ENCODE results near the gene SPATA2.
"Not testable (repeated sequence)": the region's sequence is repeated elsewhere in the genome, so short reads cannot be mapped to it uniquely, and the experiment has no call there.

SPATA2 gene

GRCh38 chr20:49915380-49916145 lies at the start of gene SPATA2:
TSS of gene SPATA2 (minus strand) at chr20:49915529. CDS start at chr20:49908490, 7,039 bp downstream.
- peak; percentile 95 for DNase-seq

DNA sequence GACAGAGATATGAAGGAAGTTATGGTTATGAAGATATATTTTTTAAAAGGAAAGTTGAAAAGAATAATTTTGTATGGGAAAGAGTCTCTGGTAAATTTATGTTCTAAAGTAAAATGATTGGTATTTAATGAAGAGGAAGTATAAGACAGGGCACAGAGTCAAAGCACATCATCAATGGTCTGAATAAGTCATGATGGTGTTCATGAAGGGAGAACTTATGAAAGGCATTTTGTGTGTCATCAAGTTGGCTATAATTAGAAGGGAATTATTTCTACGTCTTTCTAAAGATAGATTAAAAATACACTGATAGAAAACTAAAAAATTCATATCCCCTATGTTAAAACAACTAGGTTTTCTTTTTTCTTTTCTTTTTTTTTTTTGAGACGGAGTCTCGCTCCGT lies 46.1 kb upstream of the SPATA2 start:
- DNase-seq = no peak

DNA sequence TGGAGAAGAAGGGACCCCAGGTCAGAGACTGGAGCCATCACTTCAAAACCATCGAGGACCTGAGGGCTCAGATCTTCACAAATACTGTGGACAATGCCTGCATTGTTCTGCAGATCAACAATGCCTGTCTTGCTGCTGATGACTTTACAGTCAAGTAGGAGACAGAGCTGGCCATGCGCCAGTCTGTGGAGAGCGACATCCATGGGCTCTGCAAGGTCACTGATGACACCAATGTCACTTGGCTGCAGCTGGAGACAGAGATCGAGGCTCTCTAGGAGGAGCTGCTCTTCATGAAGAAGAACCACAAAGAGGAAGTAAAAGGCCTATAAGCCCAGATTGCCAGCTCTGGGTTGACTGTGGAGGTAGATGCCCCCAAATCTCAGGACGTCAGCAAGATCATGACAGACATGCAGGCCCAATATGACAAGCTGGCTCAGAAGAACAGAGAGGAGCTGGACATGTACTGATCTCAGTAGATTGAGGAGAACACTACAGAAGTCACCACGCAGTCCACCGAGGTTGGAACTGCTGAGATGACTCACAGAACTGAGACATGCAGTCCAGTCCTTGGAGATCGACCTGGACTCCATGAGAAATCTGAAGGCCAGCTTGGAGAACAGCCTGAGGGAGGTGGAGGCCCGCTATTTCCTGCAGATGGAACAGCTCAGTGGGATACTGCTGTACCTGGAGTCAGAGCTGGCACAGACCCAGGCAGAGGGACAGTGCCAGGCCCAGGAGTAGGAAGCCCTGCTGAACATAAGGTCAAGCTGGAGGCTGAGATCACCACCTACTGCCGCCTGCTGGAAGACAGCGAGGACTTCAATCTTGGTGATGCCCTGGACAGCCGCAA lies 42.0 kb upstream of the SPATA2 start:
- peak; percentile 50 for DNase-seq

DNA sequence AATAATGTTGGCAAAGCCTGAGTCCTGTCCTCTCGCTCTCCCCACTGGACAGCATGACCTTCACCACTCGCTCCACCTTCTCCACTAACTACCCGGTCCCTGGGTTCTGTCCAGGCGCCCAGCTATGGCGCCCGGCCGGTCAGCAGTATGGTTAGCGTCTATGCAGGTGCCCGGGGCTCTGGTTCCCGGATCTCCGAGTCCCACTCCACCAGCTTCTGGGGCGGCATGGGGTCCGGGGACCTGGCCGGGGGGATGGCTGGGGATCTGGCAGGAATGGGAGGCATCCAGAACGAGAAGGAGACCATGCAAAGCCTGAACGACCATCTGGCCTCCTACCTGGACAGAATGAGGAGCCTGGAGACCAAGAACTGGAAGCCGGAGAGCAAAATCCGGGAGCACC lies 41.4 kb upstream of the SPATA2 start:
- no peak for DNase-seq

- DNase-seq = not testable (repeated sequence)
Measured at GRCh38 chr20:49955830-49956396, 40.6 kb upstream of the SPATA2 start.

GRCh38 chr20:49955167-49955566 lies 39.8 kb upstream of the SPATA2 start:
- DNase-seq = no peak

GRCh38 chr20:49951151-49951550 lies 35.8 kb upstream of the SPATA2 start:
- DNase-seq = no peak

- no peak for DNase-seq
Measured at GRCh38 chr20:49948809-49949507, 33.6 kb upstream of the SPATA2 start.

DNA sequence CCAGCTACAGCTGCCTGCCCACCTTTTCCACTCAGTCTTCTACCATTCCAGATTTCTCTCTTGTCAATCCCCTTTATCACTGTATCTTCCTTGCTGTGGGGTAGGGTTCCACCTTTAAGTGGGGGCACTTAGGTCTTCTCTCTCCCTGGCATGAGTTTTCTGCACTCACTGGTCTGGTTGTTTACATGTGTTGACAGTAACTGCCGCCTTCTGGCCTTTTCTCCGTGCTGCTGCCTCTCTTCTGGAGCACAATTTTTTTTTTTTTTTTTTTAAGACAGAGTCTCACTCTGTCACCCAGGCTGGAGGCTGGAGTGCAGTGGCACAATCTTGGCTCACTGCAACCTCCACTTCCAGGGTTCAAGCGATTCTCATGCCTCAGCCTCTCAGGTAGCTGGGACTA lies 32.8 kb upstream of the SPATA2 start:
- no peak for DNase-seq

DNA sequence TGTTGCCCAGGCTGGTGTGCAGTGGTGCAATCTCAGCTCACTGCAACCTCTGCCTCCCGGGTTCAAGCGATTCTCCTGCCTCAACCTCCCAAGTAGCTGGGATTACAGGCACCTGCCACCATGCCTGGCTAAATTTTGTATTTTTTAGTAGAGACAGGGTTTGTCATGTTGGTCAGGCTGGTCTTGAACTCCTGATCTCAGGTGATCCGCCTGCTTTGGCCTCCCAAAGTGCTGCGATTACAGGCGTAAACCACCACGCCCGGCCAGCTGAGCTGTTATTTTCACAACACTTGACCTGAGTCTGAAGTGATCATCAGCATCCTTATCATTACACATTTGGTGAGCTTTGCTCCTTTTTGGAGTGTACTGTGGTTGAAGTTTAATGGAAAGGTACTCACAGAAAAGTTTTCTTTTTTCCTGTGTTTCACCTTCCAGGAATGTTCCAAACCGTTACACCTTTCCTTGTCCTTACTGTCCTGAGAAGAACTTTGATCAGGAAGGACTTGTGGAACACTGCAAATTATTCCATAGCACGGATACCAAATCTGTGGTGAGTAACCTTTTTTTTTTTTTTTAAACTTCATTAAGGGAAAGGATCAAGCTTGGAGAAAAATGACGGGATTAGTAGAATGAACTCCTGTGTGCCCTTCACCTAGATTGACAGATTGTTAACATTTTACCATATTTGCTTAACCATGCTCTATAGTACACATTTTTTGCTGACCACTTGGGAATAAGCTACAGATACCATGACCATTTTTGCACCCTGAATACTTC lies 30.6 kb upstream of the SPATA2 start:
- no peak for DNase-seq

DNA sequence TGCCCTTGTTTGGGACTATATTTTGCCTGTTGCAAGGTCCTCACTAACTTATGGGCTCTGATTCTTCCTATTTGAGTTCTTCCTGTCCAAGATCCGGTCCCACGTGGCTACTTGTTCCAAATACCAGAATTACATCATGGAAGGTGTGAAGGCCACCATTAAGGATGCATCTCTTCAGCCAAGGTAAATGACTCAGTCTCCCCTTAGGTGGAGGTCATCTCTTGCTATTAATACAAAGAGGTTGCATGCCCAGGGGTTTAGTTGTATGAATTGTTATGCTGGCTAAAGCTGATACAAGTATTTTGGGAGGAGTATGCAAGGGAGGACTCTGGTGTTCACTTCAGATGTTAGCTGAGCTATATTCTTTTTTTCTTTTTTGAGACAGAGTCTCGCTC lies 30.0 kb upstream of the SPATA2 start:
- DNase-seq = no peak

DNA sequence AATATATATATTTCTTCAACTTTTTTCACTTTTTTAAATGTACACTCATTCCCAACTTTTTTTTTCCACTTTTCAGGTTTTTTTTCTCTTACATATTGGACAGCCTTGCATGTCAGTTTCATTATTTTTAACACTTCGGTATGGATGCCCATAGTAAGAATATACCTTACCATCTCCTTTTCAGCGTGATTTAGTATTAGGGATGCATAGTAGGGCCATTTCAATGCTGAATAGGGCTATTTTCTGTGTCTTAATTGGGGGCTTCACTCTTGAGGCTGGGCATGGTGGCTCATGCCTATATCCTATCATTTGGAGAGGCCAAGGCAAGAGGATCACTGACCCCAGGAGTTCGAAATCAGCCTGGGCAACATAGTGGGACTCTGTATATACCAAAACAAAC lies 27.6 kb upstream of the SPATA2 start:
- DNase-seq = no peak

DNA sequence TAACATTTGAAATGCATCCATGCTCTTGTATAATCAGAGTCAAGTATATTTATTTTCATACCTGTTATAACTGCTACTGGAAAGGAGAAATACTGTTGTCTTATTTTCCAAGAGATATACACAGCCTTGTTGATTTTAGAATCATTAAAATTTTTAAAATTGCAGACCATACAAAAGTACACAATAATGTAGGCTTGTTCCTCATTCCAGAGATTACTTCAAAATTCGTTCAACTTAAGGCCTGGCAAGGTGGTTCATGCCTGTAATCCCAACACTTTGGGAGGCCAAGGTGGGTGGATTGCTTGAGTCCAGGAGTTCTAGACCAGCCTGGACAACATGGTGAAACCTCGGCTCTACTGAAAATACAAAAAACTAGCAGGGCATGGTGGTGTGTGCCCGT lies 27.0 kb upstream of the SPATA2 start:
- no peak for DNase-seq

GRCh38 chr20:49941456-49941855 lies 26.1 kb upstream of the SPATA2 start:
- DNase-seq = no peak

GRCh38 chr20:49938173-49939163 lies 23.1 kb upstream of the SPATA2 start:
- no peak for DNase-seq

DNA sequence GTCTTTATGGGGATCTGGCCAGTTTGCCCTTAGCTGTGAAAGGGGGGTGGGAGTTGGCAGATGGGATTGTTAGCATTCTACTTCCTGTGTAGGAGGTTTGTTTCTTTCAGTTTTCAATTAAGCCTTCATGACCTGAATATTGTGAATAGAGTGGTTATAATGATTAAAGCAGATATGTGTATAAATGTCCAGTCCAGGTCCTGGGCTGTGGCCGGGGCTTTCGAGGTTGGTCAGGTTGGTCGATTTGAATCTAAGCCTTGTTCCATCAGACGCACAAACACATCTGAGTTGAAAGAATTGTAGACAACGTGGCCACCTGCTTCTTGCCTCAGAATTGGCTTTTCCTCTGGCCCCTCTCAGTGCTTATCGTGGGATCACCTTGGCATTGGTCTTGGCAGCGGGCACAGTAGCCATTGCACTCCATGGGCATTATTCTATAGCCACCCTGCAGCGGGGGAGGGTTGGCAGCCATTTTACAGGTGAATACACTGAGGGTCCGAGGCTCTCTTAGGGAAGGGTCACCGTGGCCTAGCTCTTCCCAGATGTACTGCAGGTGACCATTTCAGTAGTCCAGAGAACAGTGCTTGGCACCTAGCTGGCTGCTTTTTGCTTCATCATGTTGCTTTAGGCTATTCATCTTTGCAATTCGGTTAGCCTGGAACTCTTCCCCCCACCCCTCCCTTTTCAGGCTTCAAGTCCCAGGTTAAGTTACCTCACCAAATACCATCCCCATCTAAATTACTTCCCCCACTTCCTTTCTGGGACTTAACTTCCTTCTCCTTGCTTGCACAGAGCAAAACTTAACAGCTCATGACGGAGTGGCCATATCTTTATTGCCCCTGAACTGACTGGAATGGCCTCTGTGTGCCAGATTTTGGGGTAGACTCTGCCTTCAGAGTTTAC lies 21.9 kb upstream of the SPATA2 start:
- DNase-seq = peak; percentile 33

GRCh38 chr20:49936153-49937026 lies 21.1 kb upstream of the SPATA2 start, which contains the start of gene RNF114:
TSS of gene RNF114 (plus strand) at chr20:49936397. CDS start at chr20:49936413, 16 bp downstream.
- peak; percentile 94 for DNase-seq

- DNase-seq = no peak
Measured at GRCh38 chr20:49935746-49936152, 20.4 kb upstream of the SPATA2 start.

DNA sequence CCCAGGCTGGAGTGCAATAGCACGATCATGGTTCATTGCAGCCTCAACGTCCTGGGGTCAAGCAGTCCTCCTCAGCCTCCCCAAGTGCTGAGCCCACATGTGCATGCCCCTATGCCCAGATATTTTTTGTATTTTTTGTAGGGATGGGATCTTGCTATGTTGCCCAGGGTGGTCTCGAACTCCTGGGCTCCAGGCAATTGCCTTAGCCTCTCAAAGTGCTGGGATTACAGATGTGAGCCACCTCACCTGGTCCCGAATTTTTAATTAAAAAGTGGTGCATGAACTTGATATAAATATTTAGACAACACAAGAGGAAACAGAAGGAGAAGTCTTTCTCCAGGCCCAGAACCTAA lies 13.8 kb upstream of the SPATA2 start:
- DNase-seq = no peak

All from OCI-M1 (cell line).